ENCODE data around the gene MEF2A. TPM values are rescaled to one million over a fixed set of nuclear protein-coding genes. Genes with fewer than 3 reads are reported as not detected.
A peak's percentile ranks its signal among the peaks of the same experiment; 100 is the strongest.

The MEF2A gene
- total and polyA plus RNA-seq, 2 donors (not counting 1 experiment from before 2014, with no cell fraction given), result 44.0 to 102 TPM

GRCh38 chr15:99578809-99579208, 13.0 kb downstream of the MEF2A start:
- Histone ChIP-seq H3K36me3 (replicated peaks in 1 of 2; ENCODE audit: control extremely low read depth in 1 of 2, control insufficient read depth in 1 of 2, extremely low read depth in 1 of 2, insufficient read depth in 2 of 2, low read length in 1 of 2) (no peaks in the 10 kb centered on the region), H3K79me2 (ENCODE audit: control insufficient read depth, insufficient read depth, low read length) (peaks cover 100% of the 10 kb centered on the region), H3K9ac (ENCODE audit: low read length) (no peak overlapping the region), H2AFZ (ENCODE audit: insufficient read depth, low read depth, low read length, poor library complexity, severe bottlenecking) (no peak overlapping the region), H3K4me3 (ENCODE audit: control extremely low read depth in 1 of 5, extremely low read depth in 1 of 5, insufficient read depth in 1 of 5, low read depth in 2 of 5, low read length in 4 of 5) (no peak overlapping the region), H3K9me3 (ENCODE audit: control extremely low read depth in 1 of 3, control insufficient read depth in 2 of 3, insufficient read depth in 1 of 3, low read length in 2 of 3) (no peaks in the 10 kb centered on the region), H4K20me1 (ENCODE audit: control insufficient read depth, insufficient read depth, low read length, poor library complexity, severe bottlenecking) (peaks cover 90% of the 10 kb centered on the region), H3K27me3 (replicated peaks in 1 of 4; ENCODE audit: control extremely low read depth in 1 of 4, control insufficient read depth in 3 of 4, insufficient read depth in 4 of 4, low read length in 3 of 4) (no peaks in the 10 kb centered on the region), H3K27ac (ENCODE audit: low read length in 2 of 2) (no peak overlapping the region), H3K4me2 (replicated peaks; ENCODE audit: low read depth, low read length, poor library complexity, severe bottlenecking) (peak overlapping the region; percentile 0), H3K4me1 (ENCODE audit: control insufficient read depth in 2 of 2, insufficient read depth in 2 of 2, low read length in 2 of 2) (peaks cover 26 to 57% of the 10 kb centered on the region in 2 donors)
- DNase-seq (no peak), ATAC-seq (ENCODE audit: low read depth) (peak; percentile 24)
- no peaks in the 10 kb centered on the region for H3K27me3 Mint-ChIP-seq
- TF ChIP-seq, protein P1, sequence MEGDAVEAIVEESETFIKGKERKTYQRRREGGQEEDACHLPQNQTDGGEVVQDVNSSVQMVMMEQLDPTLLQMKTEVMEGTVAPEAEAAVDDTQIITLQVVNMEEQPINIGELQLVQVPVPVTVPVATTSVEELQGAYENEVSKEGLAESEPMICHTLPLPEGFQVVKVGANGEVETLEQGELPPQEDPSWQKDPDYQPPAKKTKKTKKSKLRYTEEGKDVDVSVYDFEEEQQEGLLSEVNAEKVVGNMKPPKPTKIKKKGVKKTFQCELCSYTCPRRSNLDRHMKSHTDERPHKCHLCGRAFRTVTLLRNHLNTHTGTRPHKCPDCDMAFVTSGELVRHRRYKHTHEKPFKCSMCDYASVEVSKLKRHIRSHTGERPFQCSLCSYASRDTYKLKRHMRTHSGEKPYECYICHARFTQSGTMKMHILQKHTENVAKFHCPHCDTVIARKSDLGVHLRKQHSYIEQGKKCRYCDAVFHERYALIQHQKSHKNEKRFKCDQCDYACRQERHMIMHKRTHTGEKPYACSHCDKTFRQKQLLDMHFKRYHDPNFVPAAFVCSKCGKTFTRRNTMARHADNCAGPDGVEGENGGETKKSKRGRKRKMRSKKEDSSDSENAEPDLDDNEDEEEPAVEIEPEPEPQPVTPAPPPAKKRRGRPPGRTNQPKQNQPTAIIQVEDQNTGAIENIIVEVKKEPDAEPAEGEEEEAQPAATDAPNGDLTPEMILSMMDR (IDR thresholded peaks at IDR 0.05), result no peak
- no peak for TF ChIP-seq EZH2 (IDR thresholded peaks at IDR 0.05; ENCODE audit: borderline replicate concordance, insufficient read depth, low read depth, low read length, poor library complexity, severe bottlenecking)
- POLR2A ChIA-PET, result no interaction called here
- no peaks in the 10 kb centered on the region for H3K9me3 Mint-ChIP-seq (ENCODE audit: insufficient read depth)
- H3K27ac Mint-ChIP-seq, result no peak overlapping the region
- H3K4me1 Mint-ChIP-seq, result peaks cover 76% of the 10 kb centered on the region
- intact Hi-C loops (cut with micrococcal nuclease), result loop anchor here (2.0 to 5.0 kb wide), 2 partner anchors 14 to 58 kb away; no protein-coding TSS in a partner anchor
- no peak overlapping the region for H3K4me3 Mint-ChIP-seq
- CTCF ChIA-PET, result interaction anchor here (0.8 to 1.0 kb wide), 2 partner anchors 12 to 125 kb away, joined by 3 read pairs; no protein-coding TSS in a partner anchor

GRCh38 chr15:99580076-99580475, 14.3 kb downstream of the MEF2A start:
- H3K36me3 ChIP-seq (replicated peaks in 1 of 2; ENCODE audit: control extremely low read depth in 1 of 2, control insufficient read depth in 1 of 2, extremely low read depth in 1 of 2, insufficient read depth in 2 of 2, low read length in 1 of 2), result peaks cover 4 to 5% of the 10 kb centered on the region in 2 experiments
- intact Hi-C loops (cut with micrococcal nuclease), result loop anchor here (5.0 kb wide), 2 partner anchors 37 to 238 kb away; no protein-coding TSS in a partner anchor
- WGBS (ENCODE audit: insufficient coverage), result 100% methylated on average over 1 of the region's 3 CpGs
- H2AFZ ChIP-seq (ENCODE audit: insufficient read depth, low read depth, low read length, poor library complexity, severe bottlenecking), result no peak overlapping the region
- H3K9me3 ChIP-seq (ENCODE audit: control extremely low read depth in 1 of 3, control insufficient read depth in 2 of 3, insufficient read depth in 1 of 3, low read length in 2 of 3), result peaks cover 0 to 1% (median 0%) of the 10 kb centered on the region in 3 donors
- H3K4me3 ChIP-seq (ENCODE audit: control extremely low read depth in 1 of 5, extremely low read depth in 1 of 5, insufficient read depth in 1 of 5, low read depth in 2 of 5, low read length in 4 of 5), result no peak overlapping the region
- H3K9ac ChIP-seq (ENCODE audit: low read length), result no peak overlapping the region
- H3K4me3 Mint-ChIP-seq, result no peak overlapping the region
- peaks cover 93% of the 10 kb centered on the region for H4K20me1 ChIP-seq (ENCODE audit: control insufficient read depth, insufficient read depth, low read length, poor library complexity, severe bottlenecking)
- peak overlapping the region in 1 of 2 donors; percentile 19 for H3K27ac ChIP-seq (ENCODE audit: low read length in 2 of 2)
- no peak for TF ChIP-seq EZH2 (IDR thresholded peaks at IDR 0.05; ENCODE audit: borderline replicate concordance, insufficient read depth, low read depth, low read length, poor library complexity, severe bottlenecking)
- TF ChIP-seq, protein P1 (IDR thresholded peaks at IDR 0.05), result no peak
- H3K4me2 ChIP-seq (replicated peaks; ENCODE audit: low read depth, low read length, poor library complexity, severe bottlenecking), result no peak overlapping the region
- ChIA-PET POLR2A (no interaction called here), CTCF (interaction anchor here (1.1 to 2.0 kb wide), 3 partner anchors 14 to 293 kb away, joined by 3 to 6 read pairs (median 3); no protein-coding TSS in a partner anchor)
- peaks cover 100% of the 10 kb centered on the region for H3K79me2 ChIP-seq (ENCODE audit: control insufficient read depth, insufficient read depth, low read length)
- H3K4me1 Mint-ChIP-seq, result peaks cover 70% of the 10 kb centered on the region
- H3K27ac Mint-ChIP-seq, result peak overlapping the region; percentile 29
- peaks cover 5% of the 10 kb centered on the region for H3K9me3 Mint-ChIP-seq (ENCODE audit: insufficient read depth)
- ATAC-seq (ENCODE audit: low read depth), result no peak
- no peaks in the 10 kb centered on the region for H3K27me3 ChIP-seq (replicated peaks in 1 of 4; ENCODE audit: control extremely low read depth in 1 of 4, control insufficient read depth in 3 of 4, insufficient read depth in 4 of 4, low read length in 3 of 4)
- no peak for DNase-seq
- H3K4me1 ChIP-seq (ENCODE audit: control insufficient read depth in 2 of 2, insufficient read depth in 2 of 2, low read length in 2 of 2), result peaks cover 19 to 53% of the 10 kb centered on the region in 2 donors
- no peaks in the 10 kb centered on the region for H3K27me3 Mint-ChIP-seq
